A549 (cell line): ENCODE measurements around the gene CMBL. TPM values are rescaled to one million over a fixed set of nuclear protein-coding genes. Genes with fewer than 3 reads are reported as not detected.

Experiments used
- ATAC-seq, 2 experiments: fragments of 200-7000 bp in 1 of 2; fragments of >200 bp in 1 of 2; cut with Nextera tagmentation in 1 of 2; cut with Tn5 transposase in 1 of 2; 3 replicates each; pipeline versions ENCODE4 v1.8.0 to v1.9.1; 2018 to 2020; ENCODE audit warnings: mild to moderate bottlenecking in 1 of 2, moderate library complexity in 1 of 2
- CTCF ChIA-PET: fragments of 300-600 bp; sonication (Branson Sonifier 250); formaldehyde crosslinking; extraction: SDS; loops from one replicate; lab custom pipeline; 2021; ENCODE audit warnings: antibody characterized with exemption, inconsistent platforms; lab: Yijun Ruan, JAX
- POLR2A ChIA-PET: fragments of 350-600 bp; formaldehyde crosslinking; extraction: SDS; loops from one replicate; lab custom pipeline; 2021; ENCODE audit warnings: antibody characterized with exemption, inconsistent platforms; lab: Yijun Ruan, JAX
- DNase-seq, 2 experiments: peaks; one replicate each; pipeline versions ENCODE4 v3.0.0 to v3.0.0-alpha.2; 2011 to 2016; ENCODE audit warnings: low read depth in 1 of 2, low spot score in 1 of 2
- FAIRE-seq: peaks from 2 replicates; lab custom pipeline; 2011; peaks lifted over from hg19 to GRCh38; lab: Jason Lieb, UNC
- H3K27ac ChIP-seq, 2 experiments: fragments of >200 bp; sonication (Bioruptor Twin); formaldehyde crosslinking; 3 replicates each; pipeline ENCODE4 v1.5.1; 2016 to 2017
- H3K4me1 ChIP-seq: fragments of >200 bp; sonication (Bioruptor Twin); formaldehyde crosslinking; 3 replicates; pipeline ENCODE4 v1.6.1; 2016
- H3K4me2 ChIP-seq: fragments of >200 bp; sonication (Bioruptor Twin); formaldehyde crosslinking; 3 replicates; pipeline ENCODE4 v1.6.1; 2016
- H3K4me3 ChIP-seq: fragments of >200 bp; sonication (Bioruptor Twin); formaldehyde crosslinking; 3 replicates; pipeline ENCODE4 v1.5.1; 2016
- H3K9me3 ChIP-seq: fragments of >200 bp; sonication (Bioruptor Twin); formaldehyde crosslinking; 3 replicates; pipeline ENCODE4 v1.6.1; 2016
- CEBPB ChIP-seq, 2 experiments: fragments of >200 bp in 1 of 2; sonication (Bioruptor Twin) in 1 of 2; formaldehyde crosslinking in 1 of 2; IDR thresholded peaks; 2 replicates each; pipeline ENCODE4 v1.6.1; 2012 to 2016
- FOSL2 ChIP-seq, 2 experiments: fragments of 450-650 bp in 1 of 2; fragments of >200 bp in 1 of 2; sonication (Bioruptor Twin) in 1 of 2; formaldehyde crosslinking; IDR thresholded peaks; 2 replicates each; pipeline versions ENCODE4 v1.5.0 to v1.6.1; 2016 to 2020; ENCODE audit warnings: mild to moderate bottlenecking in 1 of 2, moderate library complexity in 1 of 2
- HEYL ChIP-seq: fragments of 250-450 bp; sonication (Bioruptor Pico); IDR thresholded peaks from 2 replicates; pipeline ENCODE4 v1.8.0; 2021; ENCODE audit warnings: mild to moderate bottlenecking, moderate library complexity
- JUN ChIP-seq, 2 experiments: fragments of >200 bp; sonication (Bioruptor Twin); formaldehyde crosslinking; IDR thresholded peaks; 2 replicates in 1 of 2; 3 replicates in 1 of 2; pipeline ENCODE4 v1.6.1; 2016 to 2017
- JUNB ChIP-seq: fragments of >200 bp; sonication (Bioruptor Twin); formaldehyde crosslinking; IDR thresholded peaks from 2 replicates; pipeline ENCODE4 v1.6.1; 2016
- MAFK ChIP-seq: fragments of 450-650 bp; IDR thresholded peaks from 2 replicates; pipeline ENCODE4 v1.6.1; 2014; ENCODE audit not compliant: partially characterized antibody
- MAZ ChIP-seq: fragments of 150-350 bp; IDR thresholded peaks from 2 replicates; pipeline ENCODE4 v1.6.1; 2014; ENCODE audit warnings: antibody characterized with exemption, low read depth, low read length, borderline replicate concordance
- MYC ChIP-seq: IDR thresholded peaks from 2 replicates; pipeline ENCODE4 v1.6.1; 2012; ENCODE audit warnings: mild to moderate bottlenecking, inconsistent platforms, low read length, improper control_type of control experiment, borderline replicate concordance
- NPAS2 ChIP-seq: fragments of 250-450 bp; sonication (Bioruptor Pico); IDR thresholded peaks from 2 replicates; pipeline ENCODE4 v1.8.0; 2022; ENCODE audit warnings: mild to moderate bottlenecking, moderate library complexity, borderline replicate concordance
- RAD21 ChIP-seq, 2 experiments: fragments of >200 bp in 1 of 2; sonication (Bioruptor Twin) in 1 of 2; formaldehyde crosslinking in 1 of 2; IDR thresholded peaks in 1 of 2; conservative IDR thresholded peaks in 1 of 2; 2 replicates in 1 of 2; 3 replicates in 1 of 2; pipeline ENCODE4 v1.6.1; 2012 to 2018; ENCODE audit warnings: inconsistent platforms in 1 of 2
- RARB ChIP-seq: fragments of 250-450 bp; sonication (Bioruptor Pico); IDR thresholded peaks from 2 replicates; pipeline ENCODE4 v1.8.0; 2021; ENCODE audit warnings: mild to moderate bottlenecking, moderate library complexity
- RCOR1 ChIP-seq: fragments of 150-350 bp; IDR thresholded peaks from 2 replicates; pipeline ENCODE4 v1.6.1; 2014; ENCODE audit warnings: antibody characterized with exemption, low read length, low read depth
- RNF2 ChIP-seq: fragments of 200-600 bp; sonication (generic); IDR thresholded peaks from 2 replicates; pipeline ENCODE4 v1.6.1; 2016; ENCODE audit warnings: low read depth, mild to moderate bottlenecking, antibody characterized with exemption, moderate library complexity, borderline replicate concordance
- SMC3 ChIP-seq: fragments of >200 bp; sonication (Bioruptor Twin); formaldehyde crosslinking; IDR thresholded peaks from 3 replicates; pipeline ENCODE4 v1.6.1; 2018; ENCODE audit warnings: inconsistent platforms
- TP53 ChIP-seq: fragments of 250-450 bp; sonication (Bioruptor Pico); IDR thresholded peaks from 2 replicates; pipeline ENCODE4 v1.5.0; 2021; ENCODE audit warnings: mild to moderate bottlenecking, moderate library complexity
- ZFP36 ChIP-seq: fragments of 450-650 bp; IDR thresholded peaks from 2 replicates; pipeline ENCODE4 v1.6.1; 2014; ENCODE audit warnings: borderline replicate concordance; ENCODE audit not compliant: partially characterized antibody
- WGBS: methylation state at CpG from one replicate; pipeline ENCODE4 v1.1.6; 2017; ENCODE audit errors: missing lambda C conversion rate; 5-methylcytosine and 5-hydroxymethylcytosine counted together
- polyA plus RNA-seq, 4 experiments: library from polyadenylated mRNA; depleted of rRNA in 3 of 4; stranded (reverse); fragments of >200 nt; fragmentation: RNase III in 1 of 4; extraction: RNeasy Plus Mini Kit Qiagen cat#74134 plus additional on column Dnase treatment in 1 of 4; gene quantifications; 2 replicates in 3 of 4; 3 replicates in 1 of 4; pipeline ENCODE4 v1.2.3, GENCODE V29; 2011 to 2017
- TF ChIP-seq, protein P1 (sequence below): fragments of 450-650 bp; IDR thresholded peaks from 2 replicates; pipeline ENCODE4 v1.6.1; 2014; ENCODE audit warnings: antibody characterized with exemption
- TF ChIP-seq, protein P2 (sequence below): fragments of 250-450 bp; sonication (Bioruptor Pico); IDR thresholded peaks from 2 replicates; pipeline ENCODE4 v1.5.0; 2020; ENCODE audit warnings: low read depth, mild to moderate bottlenecking, moderate library complexity
- TF ChIP-seq, protein P3 (sequence below): IDR thresholded peaks from 2 replicates; pipeline ENCODE4 v1.6.1; 2012
- TF ChIP-seq, protein P4 (sequence below): fragments of 250-450 bp; sonication (Bioruptor Pico); IDR thresholded peaks from 2 replicates; pipeline ENCODE4 v1.5.0; 2021; ENCODE audit warnings: mild to moderate bottlenecking, moderate library complexity, borderline replicate concordance
- TF ChIP-seq, protein P5 (sequence below): fragments of >200 bp; sonication (Bioruptor Twin); formaldehyde crosslinking; IDR thresholded peaks from 3 replicates; pipeline ENCODE4 v1.5.1; 2016

The CMBL gene
- polyA plus RNA-seq, 2 of the 4 experiments (the other 2 are of a cell fraction), result 23.5 to 32.6 TPM

DNA sequence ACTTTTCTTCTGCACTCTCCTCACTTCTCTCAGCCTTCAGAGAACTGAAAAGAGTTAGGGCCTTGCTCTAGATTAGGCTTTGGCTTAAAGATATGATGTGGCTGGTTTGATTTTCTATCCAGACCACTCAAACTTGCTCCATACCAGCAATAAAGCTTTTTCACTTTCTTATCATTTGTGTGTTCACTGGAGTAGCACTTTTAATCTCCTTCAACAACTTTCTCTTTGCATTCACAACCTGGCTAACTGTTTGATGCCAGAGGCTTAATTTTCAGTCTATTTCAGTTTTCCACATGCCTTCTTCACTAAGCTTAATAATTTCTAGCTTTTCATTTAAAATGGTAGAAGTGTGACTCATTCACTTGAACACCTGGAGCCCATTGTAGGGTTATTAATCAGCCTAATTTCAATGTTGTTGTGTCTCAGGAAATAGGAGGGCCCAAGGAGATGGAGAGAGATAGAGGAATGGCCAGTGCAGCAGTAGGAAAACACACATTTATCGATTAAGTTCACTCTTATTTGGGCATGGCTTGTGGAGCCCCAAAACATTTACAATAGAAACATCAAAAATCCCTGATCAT is 64.0 kb downstream of the CMBL start:
- POLR2A ChIA-PET, result no interaction called here
- CTCF ChIA-PET, result interaction anchor here (0.7 to 1.0 kb wide), 3 partner anchors 9 to 1894 kb away, joined by 3 to 4 read pairs (median 3); no protein-coding TSS in a partner anchor
- TF ChIP-seq HEYL (CRISPR knock-in tag), result no peak
- no peak for TF ChIP-seq JUN (IDR thresholded peaks at IDR 0.05)
- TF ChIP-seq RARB, result no peak
- TF ChIP-seq ZFP36, result no peak
- TF ChIP-seq, protein P1, sequence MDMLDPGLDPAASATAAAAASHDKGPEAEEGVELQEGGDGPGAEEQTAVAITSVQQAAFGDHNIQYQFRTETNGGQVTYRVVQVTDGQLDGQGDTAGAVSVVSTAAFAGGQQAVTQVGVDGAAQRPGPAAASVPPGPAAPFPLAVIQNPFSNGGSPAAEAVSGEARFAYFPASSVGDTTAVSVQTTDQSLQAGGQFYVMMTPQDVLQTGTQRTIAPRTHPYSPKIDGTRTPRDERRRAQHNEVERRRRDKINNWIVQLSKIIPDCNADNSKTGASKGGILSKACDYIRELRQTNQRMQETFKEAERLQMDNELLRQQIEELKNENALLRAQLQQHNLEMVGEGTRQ, result no peak
- TF ChIP-seq, protein P2, sequence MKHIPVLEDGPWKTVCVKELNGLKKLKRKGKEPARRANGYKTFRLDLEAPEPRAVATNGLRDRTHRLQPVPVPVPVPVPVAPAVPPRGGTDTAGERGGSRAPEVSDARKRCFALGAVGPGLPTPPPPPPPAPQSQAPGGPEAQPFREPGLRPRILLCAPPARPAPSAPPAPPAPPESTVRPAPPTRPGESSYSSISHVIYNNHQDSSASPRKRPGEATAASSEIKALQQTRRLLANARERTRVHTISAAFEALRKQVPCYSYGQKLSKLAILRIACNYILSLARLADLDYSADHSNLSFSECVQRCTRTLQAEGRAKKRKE (CRISPR knock-in tag), result no peak
- no peak for TF ChIP-seq TP53 (CRISPR knock-in tag)
- TF ChIP-seq NPAS2 (CRISPR knock-in tag), result no peak
- TF ChIP-seq, all 56 proteins: peak for 0
- WGBS, result 79% methylated on average over 1 of the region's 1 CpG
- no peak overlapping the region for H3K27ac ChIP-seq
- no peak for DNase-seq
- no peaks in the 10 kb centered on the region for H3K9me3 ChIP-seq
- no peak for FAIRE-seq
- ATAC-seq, result no peak
- no peak overlapping the region for H3K4me3 ChIP-seq
- H3K4me2 ChIP-seq, result no peak overlapping the region
- H3K4me1 ChIP-seq, result peaks cover 12% of the 10 kb centered on the region

DNA sequence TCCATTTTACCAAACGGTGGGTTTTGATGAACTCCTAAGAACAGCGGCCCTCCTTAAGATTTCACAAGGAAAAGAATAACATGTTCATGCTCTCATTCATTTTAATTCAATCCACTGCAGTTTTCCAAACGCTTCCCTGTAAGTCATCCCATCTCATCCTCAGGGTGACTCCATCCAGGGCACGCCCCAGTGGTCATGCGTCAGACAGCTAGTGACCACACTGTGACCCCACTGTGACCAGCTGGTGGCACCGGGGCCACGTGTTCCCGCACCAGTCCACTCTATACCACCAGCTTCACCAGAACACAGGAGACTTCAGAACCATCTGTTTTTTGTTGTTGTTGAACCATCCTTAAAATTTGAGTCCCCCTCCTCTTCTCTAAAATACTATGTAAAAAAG is 72.4 kb downstream of the CMBL start:
- Histone ChIP-seq H3K4me2 (peak overlapping the region; percentile 12; the same call in 1 of the 3 replicates), H3K4me3 (no peak overlapping the region), H3K9me3 (no peaks in the 10 kb centered on the region), H3K4me1 (peaks cover 29% of the 10 kb centered on the region), H3K27ac (peak overlapping the region in 1 of 2 experiments; percentile 87; a peak in 3 of 6 replicates)
- peak; percentile 63 to 76; a peak in 4 of 6 replicates for ATAC-seq
- ChIA-PET CTCF (interaction anchor here (1.2 kb wide), 1 partner anchor 10 kb away, joined by 3 read pairs; no protein-coding TSS in a partner anchor), POLR2A (interaction anchor here (1.0 kb wide), 1 partner anchor 15 kb away, joined by 3 read pairs; the partner anchor contains the start of genes ATPSCKMT and CCT5)
- peak in 1 of 2 experiments; percentile 54 for DNase-seq
- TF ChIP-seq MAFK (no peak), RAD21 (conservative IDR thresholded peaks at IDR 0.05 in 1 of 2, IDR thresholded peaks at IDR 0.05 in 1 of 2) (no peak), RCOR1 (no peak)
- TF ChIP-seq, protein P1, result peak; percentile 47; the same call in 1 of the 2 replicates
- TF ChIP-seq, protein P3, sequence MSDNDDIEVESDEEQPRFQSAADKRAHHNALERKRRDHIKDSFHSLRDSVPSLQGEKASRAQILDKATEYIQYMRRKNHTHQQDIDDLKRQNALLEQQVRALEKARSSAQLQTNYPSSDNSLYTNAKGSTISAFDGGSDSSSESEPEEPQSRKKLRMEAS, result 0 out of 2 replicates have a peak, but pooled peaks have one; percentile 42
- WGBS, result 53% methylated on average over 8 of the region's 8 CpGs
- FAIRE-seq, result no peak

DNA sequence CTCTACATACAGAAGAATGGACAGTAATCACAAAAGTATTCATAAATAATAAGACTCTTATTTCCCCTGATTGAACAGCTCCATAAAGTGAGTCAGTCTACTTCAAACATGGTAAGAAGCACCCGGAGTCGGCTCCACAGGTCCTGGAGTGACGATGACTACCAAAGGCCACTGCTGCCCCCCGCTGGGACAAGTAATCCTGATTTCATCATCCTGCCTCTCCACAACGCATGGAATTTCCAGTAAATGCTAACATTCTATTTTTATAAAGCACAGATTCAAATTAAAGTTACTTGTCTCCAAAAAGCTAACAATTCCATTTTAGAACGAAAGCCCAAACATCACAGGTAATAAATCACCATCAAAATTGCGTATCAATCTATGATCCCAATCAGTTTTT is 74.2 kb downstream of the CMBL start:
- 15% methylated on average over 7 of the region's 7 CpGs for WGBS
- TF ChIP-seq JUN (IDR thresholded peaks at IDR 0.05), result peak in 1 of 2 experiments; percentile 40; a peak in 1 of 5 replicates
- peak; percentile 42; the same call in 2 of the 3 replicates for TF ChIP-seq SMC3
- TF ChIP-seq MAZ, result no peak
- no peak for TF ChIP-seq MYC
- TF ChIP-seq CEBPB (IDR thresholded peaks at IDR 0.05), result peak; percentile 60 to 89; a peak in 3 of 4 replicates
- TF ChIP-seq TP53 (CRISPR knock-in tag), result no peak
- no peak for TF ChIP-seq FOSL2 (IDR thresholded peaks at IDR 0.05)
- peak; percentile 24; the same call in 1 of the 2 replicates for TF ChIP-seq FOSL2 (CRISPR knock-in tag; IDR thresholded peaks at IDR 0.05)
- TF ChIP-seq, protein P4, sequence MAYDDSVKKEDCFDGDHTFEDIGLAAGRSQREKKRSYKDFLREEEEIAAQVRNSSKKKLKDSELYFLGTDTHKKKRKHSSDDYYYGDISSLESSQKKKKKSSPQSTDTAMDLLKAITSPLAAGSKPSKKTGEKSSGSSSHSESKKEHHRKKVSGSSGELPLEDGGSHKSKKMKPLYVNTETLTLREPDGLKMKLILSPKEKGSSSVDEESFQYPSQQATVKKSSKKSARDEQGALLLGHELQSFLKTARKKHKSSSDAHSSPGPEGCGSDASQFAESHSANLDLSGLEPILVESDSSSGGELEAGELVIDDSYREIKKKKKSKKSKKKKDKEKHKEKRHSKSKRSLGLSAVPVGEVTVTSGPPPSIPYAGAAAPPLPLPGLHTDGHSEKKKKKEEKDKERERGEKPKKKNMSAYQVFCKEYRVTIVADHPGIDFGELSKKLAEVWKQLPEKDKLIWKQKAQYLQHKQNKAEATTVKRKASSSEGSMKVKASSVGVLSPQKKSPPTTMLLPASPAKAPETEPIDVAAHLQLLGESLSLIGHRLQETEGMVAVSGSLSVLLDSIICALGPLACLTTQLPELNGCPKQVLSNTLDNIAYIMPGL, result no peak
- TF ChIP-seq, protein P5, sequence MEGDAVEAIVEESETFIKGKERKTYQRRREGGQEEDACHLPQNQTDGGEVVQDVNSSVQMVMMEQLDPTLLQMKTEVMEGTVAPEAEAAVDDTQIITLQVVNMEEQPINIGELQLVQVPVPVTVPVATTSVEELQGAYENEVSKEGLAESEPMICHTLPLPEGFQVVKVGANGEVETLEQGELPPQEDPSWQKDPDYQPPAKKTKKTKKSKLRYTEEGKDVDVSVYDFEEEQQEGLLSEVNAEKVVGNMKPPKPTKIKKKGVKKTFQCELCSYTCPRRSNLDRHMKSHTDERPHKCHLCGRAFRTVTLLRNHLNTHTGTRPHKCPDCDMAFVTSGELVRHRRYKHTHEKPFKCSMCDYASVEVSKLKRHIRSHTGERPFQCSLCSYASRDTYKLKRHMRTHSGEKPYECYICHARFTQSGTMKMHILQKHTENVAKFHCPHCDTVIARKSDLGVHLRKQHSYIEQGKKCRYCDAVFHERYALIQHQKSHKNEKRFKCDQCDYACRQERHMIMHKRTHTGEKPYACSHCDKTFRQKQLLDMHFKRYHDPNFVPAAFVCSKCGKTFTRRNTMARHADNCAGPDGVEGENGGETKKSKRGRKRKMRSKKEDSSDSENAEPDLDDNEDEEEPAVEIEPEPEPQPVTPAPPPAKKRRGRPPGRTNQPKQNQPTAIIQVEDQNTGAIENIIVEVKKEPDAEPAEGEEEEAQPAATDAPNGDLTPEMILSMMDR, result peak; percentile 53
- TF ChIP-seq, protein P3, result peak; percentile 30; the same call in 1 of the 2 replicates
- no peak for TF ChIP-seq RNF2
- TF ChIP-seq RAD21 (conservative IDR thresholded peaks at IDR 0.05 in 1 of 2, IDR thresholded peaks at IDR 0.05 in 1 of 2), result peak; percentile 70 to 73
- no peak for TF ChIP-seq MAFK
- TF ChIP-seq RCOR1, result no peak
- no peak for TF ChIP-seq JUNB
- no peaks in the 10 kb centered on the region for H3K9me3 ChIP-seq
- H3K4me3 ChIP-seq, result no peak overlapping the region
- peak overlapping the region; percentile 58 to 87 for H3K27ac ChIP-seq
- CTCF ChIA-PET, result interaction anchor here (0.7 to 2.2 kb wide), 17 partner anchors 9 to 870 kb away, joined by 3 to 12 read pairs (median 3); no protein-coding TSS in a partner anchor
- FAIRE-seq (no peak), ATAC-seq (peak; percentile 77 to 86), DNase-seq (peak; percentile 47 to 79)
- H3K4me1 ChIP-seq, result peaks cover 29% of the 10 kb centered on the region
- peak overlapping the region; percentile 66 for H3K4me2 ChIP-seq
- POLR2A ChIA-PET, result no interaction called here
